ENCODE results near the gene TRAF4. TPM values are rescaled to one million over a fixed set of nuclear protein-coding genes. Genes with fewer than 3 reads are reported as not detected.

The TRAF4 gene
- total and polyA plus RNA-seq, 9 of the 15 experiments (the other 6 are each of a cell fraction or from before 2014, with no cell fraction given): 2.4 to 147 (median 72.4) TPM

DNA sequence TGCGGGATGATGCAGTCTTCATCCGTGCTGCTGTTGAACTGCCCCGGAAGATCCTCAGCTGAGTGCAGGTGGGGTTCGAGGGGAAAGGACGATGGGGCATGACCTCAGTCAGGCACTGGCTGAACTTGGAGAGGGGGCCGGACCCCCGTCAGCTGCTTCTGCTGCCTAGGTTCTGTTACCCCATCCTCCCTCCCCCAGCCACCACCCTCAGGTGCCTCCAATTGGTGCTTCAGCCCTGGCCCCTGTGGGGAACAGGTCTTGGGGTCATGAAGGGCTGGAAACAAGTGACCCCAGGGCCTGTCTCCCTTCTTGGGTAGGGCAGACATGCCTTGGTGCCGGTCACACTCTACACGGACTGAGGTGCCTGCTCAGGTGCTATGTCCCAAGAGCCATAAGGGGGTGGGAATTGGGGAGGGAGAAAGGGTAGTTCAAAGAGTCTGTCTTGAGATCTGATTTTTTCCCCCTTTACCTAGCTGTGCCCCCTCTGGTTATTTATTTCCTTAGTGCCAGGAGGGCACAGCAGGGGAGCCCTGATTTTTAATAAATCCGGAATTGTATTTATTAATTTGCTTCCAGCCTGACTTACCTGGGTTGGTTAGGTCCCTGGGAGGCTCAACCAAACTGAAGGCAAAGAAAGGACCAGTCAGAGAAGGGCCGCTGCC lies 5.8 kb downstream of the TRAF4 start (continued):
- TF ChIP-seq PTTG1 (tag; IDR thresholded peaks at IDR 0.05; ENCODE audit: low read depth): no peak
- TF ChIP-seq, protein P1, sequence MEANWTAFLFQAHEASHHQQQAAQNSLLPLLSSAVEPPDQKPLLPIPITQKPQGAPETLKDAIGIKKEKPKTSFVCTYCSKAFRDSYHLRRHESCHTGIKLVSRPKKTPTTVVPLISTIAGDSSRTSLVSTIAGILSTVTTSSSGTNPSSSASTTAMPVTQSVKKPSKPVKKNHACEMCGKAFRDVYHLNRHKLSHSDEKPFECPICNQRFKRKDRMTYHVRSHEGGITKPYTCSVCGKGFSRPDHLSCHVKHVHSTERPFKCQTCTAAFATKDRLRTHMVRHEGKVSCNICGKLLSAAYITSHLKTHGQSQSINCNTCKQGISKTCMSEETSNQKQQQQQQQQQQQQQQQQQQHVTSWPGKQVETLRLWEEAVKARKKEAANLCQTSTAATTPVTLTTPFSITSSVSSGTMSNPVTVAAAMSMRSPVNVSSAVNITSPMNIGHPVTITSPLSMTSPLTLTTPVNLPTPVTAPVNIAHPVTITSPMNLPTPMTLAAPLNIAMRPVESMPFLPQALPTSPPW (CRISPR knock-in tag; IDR thresholded peaks at IDR 0.05): no peak
- TF ChIP-seq, protein P2, sequence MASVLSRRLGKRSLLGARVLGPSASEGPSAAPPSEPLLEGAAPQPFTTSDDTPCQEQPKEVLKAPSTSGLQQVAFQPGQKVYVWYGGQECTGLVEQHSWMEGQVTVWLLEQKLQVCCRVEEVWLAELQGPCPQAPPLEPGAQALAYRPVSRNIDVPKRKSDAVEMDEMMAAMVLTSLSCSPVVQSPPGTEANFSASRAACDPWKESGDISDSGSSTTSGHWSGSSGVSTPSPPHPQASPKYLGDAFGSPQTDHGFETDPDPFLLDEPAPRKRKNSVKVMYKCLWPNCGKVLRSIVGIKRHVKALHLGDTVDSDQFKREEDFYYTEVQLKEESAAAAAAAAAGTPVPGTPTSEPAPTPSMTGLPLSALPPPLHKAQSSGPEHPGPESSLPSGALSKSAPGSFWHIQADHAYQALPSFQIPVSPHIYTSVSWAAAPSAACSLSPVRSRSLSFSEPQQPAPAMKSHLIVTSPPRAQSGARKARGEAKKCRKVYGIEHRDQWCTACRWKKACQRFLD (CRISPR knock-in tag; IDR thresholded peaks at IDR 0.05): 0 out of 2 replicates have a peak, but pooled peaks have one; percentile 13
- no peak for TF ChIP-seq SETDB1 (IDR thresholded peaks at IDR 0.05; ENCODE audit: low read length)

All from K562 (cell line).